Right renal pelvis (tissue), 4 donors: ENCODE results near the gene HNRNPUL1. TPM values are rescaled to one million over a fixed set of nuclear protein-coding genes. Genes with fewer than 3 reads are reported as not detected.

Experiments used
- DNase-seq, 4 donors: peaks; one replicate each; pipeline ENCODE4 v3.0.0-alpha.2; 2013; ENCODE audit warnings: low read depth in 4 of 4, low spot score in 3 of 4, missing footprints in 1 of 4
- polyA plus RNA-seq, 4 donors: library from polyadenylated mRNA; unstranded; fragments of 120-200 nt; gene quantifications; one replicate each; pipeline ENCODE4 v1.2.1, GENCODE V29; 2013; ENCODE audit not compliant: insufficient read length in 4 of 4

The HNRNPUL1 gene
- polyA plus RNA-seq, 4 donors, result 202 to 215 (median 206) TPM

DNA sequence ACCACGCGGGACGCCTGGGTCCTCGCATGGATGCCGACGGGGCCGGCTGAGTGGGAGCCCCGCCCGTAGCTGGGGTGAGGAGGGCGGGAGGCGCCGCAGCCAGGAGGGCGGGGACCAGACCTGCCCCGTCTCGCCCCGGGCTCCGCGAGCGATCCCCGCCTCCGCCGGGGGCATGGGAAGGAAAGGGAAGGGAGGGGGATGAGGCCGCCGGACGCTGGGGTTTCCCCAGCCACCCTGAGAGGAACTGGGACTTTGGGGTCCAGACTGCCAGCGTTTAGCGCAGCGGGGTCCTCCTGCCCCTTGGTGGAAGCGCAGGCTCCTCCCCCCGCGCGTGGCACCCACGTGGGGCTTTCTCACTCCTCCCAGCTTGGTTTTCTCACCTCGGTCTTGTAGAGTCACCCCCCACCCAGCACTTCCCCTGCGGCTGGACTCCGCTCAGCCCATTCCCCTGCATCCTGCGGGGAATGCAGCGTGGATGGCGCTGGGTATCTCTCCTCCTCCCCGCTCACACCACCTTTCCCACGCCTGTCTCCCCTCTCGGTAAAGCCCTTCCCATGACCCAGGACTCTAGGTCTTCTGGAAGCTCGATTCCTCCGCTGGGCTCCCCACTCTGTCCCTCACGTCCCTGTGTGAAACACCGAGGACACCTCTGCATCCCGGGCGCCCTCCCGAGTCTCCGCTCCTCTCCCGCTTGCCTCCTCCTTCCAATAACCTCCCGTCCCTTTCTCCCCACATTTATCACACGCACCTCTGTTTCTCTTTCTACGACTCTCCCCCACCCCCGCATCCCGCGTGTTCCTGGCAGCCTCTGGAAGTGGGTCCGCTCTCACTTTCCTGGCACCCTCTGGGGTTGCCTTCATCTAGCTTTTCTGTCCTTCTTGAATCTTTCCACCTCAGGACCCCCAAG lies 87.4 kb downstream of the HNRNPUL1 start:
- DNase-seq, result no peak

GRCh38 chr19:41352279-41352608 lies 88.1 kb downstream of the HNRNPUL1 start:
- no peak for DNase-seq

GRCh38 chr19:41352609-41353465 lies 88.7 kb downstream of the HNRNPUL1 start:
- DNase-seq, result no peak

GRCh38 chr19:41353466-41354342 lies 89.5 kb downstream of the HNRNPUL1 start, which contains the start of gene TGFB1:
Gene TGFB1 (minus strand): TSS chr19:41353922. CDS start chr19:41353044, 878 bp downstream.
- DNase-seq, result peak in 1 of 4 donors; percentile 54

DNA sequence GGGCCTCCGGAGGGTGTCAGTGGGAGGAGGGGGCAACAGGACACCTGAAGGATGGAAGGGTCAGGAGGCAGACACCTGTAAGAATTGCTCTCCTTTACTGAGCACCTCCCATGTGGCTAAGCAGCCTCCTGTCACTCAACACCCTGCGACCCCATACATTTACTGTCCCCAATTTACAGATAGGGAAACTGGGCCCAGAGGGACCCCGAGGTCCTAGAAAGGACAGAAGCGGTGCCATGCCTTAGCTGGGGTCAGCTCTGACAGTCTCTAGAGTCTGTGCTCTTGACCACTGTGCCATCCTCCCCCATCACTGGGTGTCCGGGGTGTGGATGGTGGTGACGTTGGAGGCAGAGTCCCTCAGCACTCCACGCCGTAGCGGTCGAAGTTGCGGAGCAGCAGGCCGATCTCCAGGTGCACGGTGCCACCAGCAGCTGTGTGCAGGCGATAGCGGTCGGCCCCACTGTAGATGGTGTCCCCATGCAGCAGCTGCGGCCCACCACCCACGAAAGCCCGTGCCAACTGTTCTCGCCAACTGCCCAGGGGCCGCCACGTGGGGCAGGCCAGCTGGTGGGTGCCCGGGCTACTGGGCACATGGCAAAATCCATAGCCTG lies 90.3 kb downstream of the HNRNPUL1 start:
- no peak for DNase-seq

DNA sequence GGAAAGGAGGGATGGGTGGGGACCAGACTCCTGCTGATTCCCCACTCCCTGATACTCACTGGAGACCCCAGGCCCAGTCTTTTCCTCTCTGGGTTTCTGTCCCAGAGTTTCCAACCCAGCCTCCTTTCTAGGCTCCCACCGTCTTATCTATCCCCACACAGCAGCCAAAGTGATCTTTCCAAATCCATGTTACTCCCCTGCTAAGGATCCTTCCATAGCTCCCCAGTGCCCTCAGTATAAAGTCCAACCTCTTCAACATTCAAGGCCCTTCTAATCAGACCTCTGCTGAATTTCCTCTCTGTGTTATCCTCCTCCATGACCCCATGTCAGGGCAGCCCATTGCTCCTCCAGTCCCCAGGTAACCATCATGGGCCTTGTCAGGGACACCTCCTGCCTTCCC lies 90.9 kb downstream of the HNRNPUL1 start:
- no peak for DNase-seq

- DNase-seq, result no peak
Measured at GRCh38 chr19:41355802-41356201, 91.6 kb downstream of the HNRNPUL1 start.

DNA sequence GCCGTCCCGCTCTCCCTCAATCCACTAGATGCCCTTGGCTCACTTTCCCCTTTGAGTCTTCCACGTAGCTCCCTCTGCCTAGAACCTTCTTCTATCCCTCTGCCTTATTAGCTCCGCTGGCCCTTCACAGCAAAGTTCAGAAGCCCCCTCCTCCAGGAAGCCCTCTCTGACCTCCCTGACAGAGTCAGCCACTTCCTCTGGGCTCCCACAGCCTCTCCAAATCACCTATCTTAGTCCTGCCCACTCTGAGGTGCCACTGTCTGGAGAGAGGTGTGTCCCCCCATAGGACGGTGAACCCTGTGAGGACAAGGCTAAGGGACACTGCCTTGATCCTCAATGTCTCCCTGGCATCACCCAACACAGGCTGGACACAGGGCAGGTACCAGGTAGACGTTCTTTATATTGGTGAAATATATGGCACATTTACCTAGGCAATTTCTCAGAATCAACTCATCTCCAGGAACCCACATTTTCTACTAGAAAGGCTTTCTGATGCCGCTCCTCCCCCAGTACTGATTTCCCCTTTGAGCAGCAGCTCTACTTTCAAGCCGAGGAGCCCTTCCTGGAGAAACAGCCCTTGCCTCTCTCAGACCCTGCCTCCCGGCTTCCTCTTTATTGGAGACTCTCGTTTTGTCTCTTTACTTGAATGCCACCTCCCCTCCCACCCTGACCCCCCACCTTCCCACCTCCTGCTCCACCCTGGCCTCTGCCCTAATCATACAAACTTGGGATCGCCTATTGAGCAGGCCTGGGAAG lies 93.0 kb downstream of the HNRNPUL1 start:
- no peak for DNase-seq

Other genes starting within 250 kb of the HNRNPUL1 start
- not detected for gene CYP2A13, start 175.9 kb upstream of the HNRNPUL1 start, polyA plus RNA-seq
- under 1 TPM in 1 of 4 donors, not detected in 3; 0.04 TPM for gene CYP2F1, start 149.9 kb upstream of the HNRNPUL1 start, polyA plus RNA-seq
- under 1 TPM; 0.22 to 0.64 (median 0.42) TPM for gene CYP2S1, start 71.2 kb upstream of the HNRNPUL1 start, polyA plus RNA-seq
- gene AXL, start 45.1 kb upstream of the HNRNPUL1 start, polyA plus RNA-seq, result 10 to 100 TPM; 30.9 to 34.9 (median 32.5) TPM
- 10 to 100 TPM; 33.1 to 36.2 (median 34.5) TPM for gene CCDC97, start 45.8 kb downstream of the HNRNPUL1 start, polyA plus RNA-seq
- 10 to 100 TPM; 24.0 to 37.9 (median 30.5) TPM for gene TGFB1, start 89.5 kb downstream of the HNRNPUL1 start, polyA plus RNA-seq
- gene B9D2, start 99.8 kb downstream of the HNRNPUL1 start, polyA plus RNA-seq, result 10 to 100 TPM in 1 of 4 donors, 1 to 10 TPM in 3; 5.8 to 10.1 (median 6.3) TPM
- 10 to 100 TPM in 2 of 4 donors, 1 to 10 TPM in 2; 9.1 to 14.2 (median 10.1) TPM for gene TMEM91, start 112.2 kb downstream of the HNRNPUL1 start, polyA plus RNA-seq
- gene EXOSC5, start 133.0 kb downstream of the HNRNPUL1 start, polyA plus RNA-seq, result 10 to 100 TPM; 14.3 to 21.4 (median 16.3) TPM
- gene BCKDHA, start 133.4 kb downstream of the HNRNPUL1 start, polyA plus RNA-seq, result 10 to 100 TPM; 26.8 to 59.4 (median 29.0) TPM
- gene B3GNT8, start 163.0 kb downstream of the HNRNPUL1 start, polyA plus RNA-seq, result 1 to 10 TPM; 3.3 to 6.5 (median 5.3) TPM
- gene DMAC2, start 175.5 kb downstream of the HNRNPUL1 start, polyA plus RNA-seq, result 10 to 100 TPM; 58.2 to 62.1 (median 59.2) TPM
- 1 to 10 TPM; 2.3 to 6.3 (median 5.0) TPM for gene ERICH4, start 178.8 kb downstream of the HNRNPUL1 start, polyA plus RNA-seq